Left renal pelvis (tissue), 4 donors: ENCODE measurements around the gene TRIP12. TPM values are rescaled to one million over a fixed set of nuclear protein-coding genes. Genes with fewer than 3 reads are reported as not detected.
"Not testable (repeated sequence)": the region's sequence is repeated elsewhere in the genome, so short reads cannot be mapped to it uniquely, and the experiment has no call there.

Experiments
- DNase-seq, 4 donors: peaks; one replicate each; pipeline ENCODE4 v3.0.0-alpha.2; 2013; ENCODE audit warnings: low read depth in 4 of 4, low spot score in 3 of 4
- polyA plus RNA-seq, 4 donors: library from polyadenylated mRNA; unstranded; fragments of 120-200 nt; gene quantifications; one replicate each; pipeline ENCODE4 v1.2.1, GENCODE V29; 2013; ENCODE audit not compliant: insufficient read length in 4 of 4

Gene TRIP12
- polyA plus RNA-seq, 4 donors: 133 to 204 (median 193) TPM

- DNase-seq: no peak
Observed at GRCh38 chr2:229779650-229780049, 142.2 kb downstream of the TRIP12 start.

- no peak for DNase-seq
Observed at GRCh38 chr2:229777716-229778115, 144.1 kb downstream of the TRIP12 start.

GRCh38 chr2:229775614-229776313 is 146.0 kb downstream of the TRIP12 start:
- no peak for DNase-seq

GRCh38 chr2:229774237-229774636 is 147.6 kb downstream of the TRIP12 start:
- no peak for DNase-seq

- no peak for DNase-seq
Observed at GRCh38 chr2:229768235-229768634, 153.6 kb downstream of the TRIP12 start.

- peak in 1 of 4 donors; percentile 4 for DNase-seq
Observed at GRCh38 chr2:229765721-229766120, 156.1 kb downstream of the TRIP12 start.

GRCh38 chr2:229761663-229762062 is 160.1 kb downstream of the TRIP12 start:
- no peak for DNase-seq

- DNase-seq: not testable (repeated sequence)
Observed at GRCh38 chr2:229757462-229757861, 164.3 kb downstream of the TRIP12 start.

GRCh38 chr2:229752970-229753729 is 168.7 kb downstream of the TRIP12 start:
- DNase-seq: no peak

GRCh38 chr2:229749779-229750178 is 172.0 kb downstream of the TRIP12 start:
- no peak for DNase-seq

- DNase-seq: no peak
Observed at GRCh38 chr2:229748950-229749349, 172.9 kb downstream of the TRIP12 start.

GRCh38 chr2:229742691-229743090 is 179.1 kb downstream of the TRIP12 start:
- not testable (repeated sequence) for DNase-seq

GRCh38 chr2:229740279-229740678 is 181.5 kb downstream of the TRIP12 start:
- DNase-seq: no peak

GRCh38 chr2:229738024-229738625 is 183.7 kb downstream of the TRIP12 start:
- no peak for DNase-seq

- DNase-seq: no peak
Observed at GRCh38 chr2:229734410-229734809, 187.4 kb downstream of the TRIP12 start.

- DNase-seq: no peak
Observed at GRCh38 chr2:229733611-229734245, 188.1 kb downstream of the TRIP12 start.

GRCh38 chr2:229732897-229733296 is 188.9 kb downstream of the TRIP12 start:
- DNase-seq: no peak

- DNase-seq: no peak
Observed at GRCh38 chr2:229731916-229732315, 189.9 kb downstream of the TRIP12 start.

- DNase-seq: no peak
Observed at GRCh38 chr2:229731363-229731762, 190.4 kb downstream of the TRIP12 start.

GRCh38 chr2:229728370-229728769 is 193.4 kb downstream of the TRIP12 start:
- no peak for DNase-seq

GRCh38 chr2:229726643-229727042 is 195.2 kb downstream of the TRIP12 start:
- no peak for DNase-seq
